ENCODE measurements around the gene ACOT13.

ACOT13 gene

DNA sequence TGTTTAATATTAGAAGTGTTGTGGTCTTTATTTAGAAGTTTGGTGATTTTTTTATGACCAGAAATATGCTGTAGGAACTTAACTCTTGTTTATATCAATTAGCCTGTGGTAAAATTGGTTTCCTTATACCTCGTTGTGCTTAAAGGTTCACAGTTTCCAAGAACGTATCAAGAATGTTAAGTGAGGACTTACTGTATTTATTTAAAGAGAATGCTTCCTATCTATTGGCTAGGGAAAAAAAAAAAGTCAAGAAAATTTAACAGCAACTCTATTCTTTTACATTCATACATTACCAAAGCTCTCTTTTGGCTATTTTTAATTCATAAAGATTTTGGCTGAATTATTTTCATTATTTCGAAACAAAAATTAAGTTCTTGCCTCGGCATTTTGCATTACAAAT is 22.5 kb upstream of the ACOT13 start:
- ChIA-PET POLR2A (no interaction called here), CTCF (no interaction called here)
- DNase-seq (ENCODE audit: extremely low spot score), result no peak
- TF ChIP-seq SUZ12 (IDR thresholded peaks at IDR 0.05) (no peak), BHLHE40 (IDR thresholded peaks at IDR 0.05; ENCODE audit: borderline replicate concordance) (no peak), ZNF384 (IDR thresholded peaks at IDR 0.05) (no peak)
- TF ChIP-seq, protein P1, sequence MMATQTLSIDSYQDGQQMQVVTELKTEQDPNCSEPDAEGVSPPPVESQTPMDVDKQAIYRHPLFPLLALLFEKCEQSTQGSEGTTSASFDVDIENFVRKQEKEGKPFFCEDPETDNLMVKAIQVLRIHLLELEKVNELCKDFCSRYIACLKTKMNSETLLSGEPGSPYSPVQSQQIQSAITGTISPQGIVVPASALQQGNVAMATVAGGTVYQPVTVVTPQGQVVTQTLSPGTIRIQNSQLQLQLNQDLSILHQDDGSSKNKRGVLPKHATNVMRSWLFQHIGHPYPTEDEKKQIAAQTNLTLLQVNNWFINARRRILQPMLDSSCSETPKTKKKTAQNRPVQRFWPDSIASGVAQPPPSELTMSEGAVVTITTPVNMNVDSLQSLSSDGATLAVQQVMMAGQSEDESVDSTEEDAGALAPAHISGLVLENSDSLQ (IDR thresholded peaks at IDR 0.05), result no peak

DNA sequence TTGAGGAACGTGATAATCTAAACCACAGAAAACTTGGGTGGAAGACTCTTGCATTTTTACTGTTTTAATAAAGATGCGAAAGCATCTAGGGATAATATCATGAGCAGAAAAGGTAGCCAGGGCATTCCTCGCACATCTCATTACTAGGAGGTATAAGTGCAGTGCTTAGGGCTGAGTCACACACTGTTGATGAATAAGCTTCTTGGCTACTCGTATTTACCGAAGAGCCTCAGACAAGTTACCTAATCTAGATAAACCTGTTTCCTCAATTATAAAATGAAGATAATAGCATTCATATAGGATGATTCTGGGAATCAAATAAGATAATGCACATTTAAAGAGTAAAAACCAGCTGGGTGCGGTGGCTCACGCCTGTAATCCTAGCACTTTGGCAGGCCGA is 20.1 kb upstream of the ACOT13 start:
- no peak for DNase-seq (ENCODE audit: extremely low spot score)
- CTCF ChIA-PET, result no interaction called here
- TF ChIP-seq CTBP1 (IDR thresholded peaks at IDR 0.05; ENCODE audit: borderline replicate concordance) (no peak), TARDBP (IDR thresholded peaks at IDR 0.05) (no peak), ZNF384 (IDR thresholded peaks at IDR 0.05) (no peak), SUZ12 (IDR thresholded peaks at IDR 0.05) (no peak), FOXA1 (IDR thresholded peaks at IDR 0.05) (no peak), FOXK2 (IDR thresholded peaks at IDR 0.05) (no peak), L3MBTL2 (conservative IDR thresholded peaks at IDR 0.05) (no peak), BHLHE40 (IDR thresholded peaks at IDR 0.05; ENCODE audit: borderline replicate concordance) (no peak)
- TF ChIP-seq, protein P1 (IDR thresholded peaks at IDR 0.05), result no peak
- POLR2A ChIA-PET, result interaction anchor here (1.5 kb wide), 1 partner anchor 10 kb away, joined by 3 read pairs; no protein-coding TSS in a partner anchor

DNA sequence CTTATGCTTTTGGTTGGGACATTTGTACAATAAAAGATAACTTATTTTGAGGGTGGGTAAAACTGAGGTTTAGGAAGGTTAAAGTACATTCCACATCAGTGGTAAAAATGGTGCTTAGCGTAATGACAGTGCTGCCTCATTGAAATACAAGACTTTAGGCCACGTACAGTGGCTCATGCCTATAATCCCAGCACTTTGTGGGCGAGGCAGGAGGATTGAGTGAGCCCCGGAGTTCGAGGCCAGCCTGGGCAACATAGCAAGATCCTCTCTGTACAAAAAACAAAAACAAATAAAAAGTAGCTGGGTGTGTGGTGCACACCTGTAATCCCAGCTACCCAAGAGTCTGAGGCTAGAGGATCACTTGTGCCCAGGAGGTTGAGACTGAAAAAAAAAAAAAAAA is 18.6 kb upstream of the ACOT13 start:
- DNase-seq (ENCODE audit: extremely low spot score), result no peak
- ChIA-PET CTCF (interaction anchor here (0.6 kb wide), 2 partner anchors 18 to 154 kb away, joined by 3 to 4 read pairs; partner anchors contain the start of genes ALDH5A1 and TDP2), POLR2A (no interaction called here)
- TF ChIP-seq ELF4 (IDR thresholded peaks at IDR 0.05), result no peak
- no peak for TF ChIP-seq LEF1 (IDR thresholded peaks at IDR 0.05; ENCODE audit: borderline replicate concordance)

DNA sequence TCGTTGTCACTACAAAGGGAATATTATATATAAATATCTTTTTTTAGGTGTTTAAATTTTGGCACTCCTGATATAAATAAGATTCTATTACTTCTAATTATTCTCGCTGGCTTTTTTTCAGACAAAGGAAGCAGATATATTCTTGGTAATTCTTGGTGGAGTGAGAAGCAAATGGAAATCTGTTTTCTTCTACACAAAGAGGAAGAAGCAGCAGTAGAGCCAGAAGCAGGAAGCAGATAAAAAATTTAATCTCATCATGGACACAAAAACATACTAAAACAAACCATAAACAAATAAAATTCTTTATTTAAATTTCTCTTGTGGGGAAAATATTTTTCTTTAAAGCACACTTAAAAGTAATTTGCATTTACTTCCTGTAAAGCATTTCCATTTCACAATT is 17.2 kb upstream of the ACOT13 start:
- ChIA-PET POLR2A (no interaction called here), CTCF (interaction anchor here (1.2 kb wide), 1 partner anchor 261 kb away, joined by 4 read pairs; no protein-coding TSS in a partner anchor)
- DNase-seq (ENCODE audit: extremely low spot score), result no peak
- TF ChIP-seq LEF1 (IDR thresholded peaks at IDR 0.05; ENCODE audit: borderline replicate concordance), result no peak
- TF ChIP-seq NFRKB (IDR thresholded peaks at IDR 0.05), result no peak
- TF ChIP-seq FOXA1 (IDR thresholded peaks at IDR 0.05), result no peak
- no peak for TF ChIP-seq HDGF (IDR thresholded peaks at IDR 0.05; ENCODE audit: borderline replicate concordance)
- TF ChIP-seq L3MBTL2 (conservative IDR thresholded peaks at IDR 0.05), result no peak
- TF ChIP-seq BHLHE40 (IDR thresholded peaks at IDR 0.05; ENCODE audit: borderline replicate concordance), result no peak
- TF ChIP-seq SP1 (IDR thresholded peaks at IDR 0.05), result no peak
- TF ChIP-seq, protein P1 (IDR thresholded peaks at IDR 0.05), result no peak
- TF ChIP-seq ZNF384 (IDR thresholded peaks at IDR 0.05), result no peak
- TF ChIP-seq FOXK2 (IDR thresholded peaks at IDR 0.05), result no peak
- no peak for TF ChIP-seq CTBP1 (IDR thresholded peaks at IDR 0.05; ENCODE audit: borderline replicate concordance)
- TF ChIP-seq FOXM1 (IDR thresholded peaks at IDR 0.05; ENCODE audit: borderline replicate concordance), result no peak

DNA sequence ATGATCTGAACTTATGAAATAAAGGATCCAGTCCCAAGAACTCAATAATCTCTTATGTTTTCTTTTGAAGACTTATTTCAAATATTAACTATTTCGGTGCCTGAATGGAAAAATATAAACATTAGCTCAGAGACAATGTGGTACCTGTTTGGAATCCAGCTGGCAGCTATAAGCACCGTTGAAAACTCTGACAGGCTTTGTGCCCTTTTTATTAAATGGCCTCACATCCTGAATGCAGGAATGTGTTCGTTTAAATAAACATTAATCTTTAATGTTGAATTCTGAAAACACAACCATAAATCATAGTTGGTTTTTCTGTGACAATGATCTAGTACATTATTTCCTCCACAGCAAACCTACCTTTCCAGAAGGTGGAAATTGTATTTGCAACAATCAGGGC is 16.5 kb upstream of the ACOT13 start:
- ChIA-PET POLR2A (no interaction called here), CTCF (interaction anchor here (1.2 kb wide), 1 partner anchor 262 kb away, joined by 4 read pairs; no protein-coding TSS in a partner anchor)
- TF ChIP-seq SP1 (IDR thresholded peaks at IDR 0.05) (no peak), ZNF384 (IDR thresholded peaks at IDR 0.05) (no peak), LEF1 (IDR thresholded peaks at IDR 0.05; ENCODE audit: borderline replicate concordance) (no peak), SUZ12 (IDR thresholded peaks at IDR 0.05) (no peak), ARNT (IDR thresholded peaks at IDR 0.05) (no peak), FOXM1 (IDR thresholded peaks at IDR 0.05; ENCODE audit: borderline replicate concordance) (no peak), FOXA1 (IDR thresholded peaks at IDR 0.05) (no peak), TARDBP (IDR thresholded peaks at IDR 0.05) (no peak), NFRKB (IDR thresholded peaks at IDR 0.05) (no peak), L3MBTL2 (conservative IDR thresholded peaks at IDR 0.05) (no peak), CTBP1 (IDR thresholded peaks at IDR 0.05; ENCODE audit: borderline replicate concordance) (no peak), FOXK2 (IDR thresholded peaks at IDR 0.05) (no peak), ELF4 (IDR thresholded peaks at IDR 0.05) (no peak), HDGF (IDR thresholded peaks at IDR 0.05; ENCODE audit: borderline replicate concordance) (no peak), BHLHE40 (IDR thresholded peaks at IDR 0.05; ENCODE audit: borderline replicate concordance) (no peak)
- TF ChIP-seq, protein P1 (IDR thresholded peaks at IDR 0.05), result no peak
- DNase-seq (ENCODE audit: extremely low spot score), result no peak

DNA sequence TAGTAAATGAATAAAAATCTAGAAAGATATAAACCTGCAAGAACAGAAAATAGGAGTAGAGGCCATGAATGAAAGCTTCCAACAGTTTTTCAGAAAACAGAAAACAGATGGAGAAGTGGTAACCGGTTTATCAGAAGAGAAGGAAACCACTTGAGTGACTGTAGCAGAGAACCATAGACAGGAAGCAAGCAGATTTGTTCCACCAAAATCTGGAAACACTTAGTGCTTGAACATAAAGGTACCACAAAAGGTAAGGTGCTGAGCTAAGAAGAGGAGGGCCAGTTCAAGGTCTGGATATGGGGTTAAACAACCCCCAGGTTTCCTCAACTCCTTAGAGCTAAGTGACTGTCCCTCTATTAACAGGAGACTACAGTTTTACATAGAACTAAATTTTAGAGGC is 11.7 kb upstream of the ACOT13 start:
- DNase-seq (ENCODE audit: extremely low spot score), result no peak
- POLR2A ChIA-PET, result interaction anchor here (1.1 kb wide), 1 partner anchor 11 kb away, joined by 3 read pairs; the partner anchor contains the start of genes ACOT13 and TDP2
- TF ChIP-seq, protein P1 (IDR thresholded peaks at IDR 0.05), result no peak
- TF ChIP-seq SP1 (IDR thresholded peaks at IDR 0.05) (no peak), ARNT (IDR thresholded peaks at IDR 0.05) (no peak), SUZ12 (IDR thresholded peaks at IDR 0.05) (no peak), ELF4 (IDR thresholded peaks at IDR 0.05) (no peak), FOXM1 (IDR thresholded peaks at IDR 0.05; ENCODE audit: borderline replicate concordance) (no peak), L3MBTL2 (conservative IDR thresholded peaks at IDR 0.05) (no peak), FOXA1 (IDR thresholded peaks at IDR 0.05) (no peak), ZNF384 (IDR thresholded peaks at IDR 0.05) (no peak), TARDBP (IDR thresholded peaks at IDR 0.05) (no peak), CTBP1 (IDR thresholded peaks at IDR 0.05; ENCODE audit: borderline replicate concordance) (no peak), FOXK2 (IDR thresholded peaks at IDR 0.05) (no peak), HDGF (IDR thresholded peaks at IDR 0.05; ENCODE audit: borderline replicate concordance) (no peak), LEF1 (IDR thresholded peaks at IDR 0.05; ENCODE audit: borderline replicate concordance) (no peak), NFRKB (IDR thresholded peaks at IDR 0.05) (no peak), BHLHE40 (IDR thresholded peaks at IDR 0.05; ENCODE audit: borderline replicate concordance) (no peak)

More for the DNA sequence above, 11.7 kb upstream of the ACOT13 start:
- CTCF ChIA-PET, result interaction anchor here (0.6 kb wide), 1 partner anchor 18 kb away, joined by 3 read pairs; no protein-coding TSS in a partner anchor

All from HEK293T (cell line).